Thyroid gland (tissue), 4 donors: ENCODE data around the gene GDF15. TPM values are rescaled to one million over a fixed set of nuclear protein-coding genes. Genes with fewer than 3 reads are reported as not detected.
"Not testable (repeated sequence)": the region's sequence is repeated elsewhere in the genome, so short reads cannot be mapped to it uniquely, and the experiment has no call there.

Source experiments
- DNase-seq, 2 donors: peaks; one replicate each; pipeline ENCODE4 v3.0.0-alpha.2; 2019
- H3K27ac ChIP-seq, 3 donors: fragments of 200-600 bp; sonication (generic); 1 replicate in 2 of 3; 2 replicates in 1 of 3; pipeline ENCODE4 v1.5.1; 2016 to 2019; ENCODE audit warnings: mild to moderate bottlenecking in 1 of 3, moderate library complexity in 1 of 3
- H3K27me3 ChIP-seq: fragments of 200-600 bp; sonication (generic); one replicate; pipeline ENCODE4 v1.5.1; 2019
- H3K36me3 ChIP-seq, 2 donors: fragments of 200-600 bp; sonication (generic); one replicate each; pipeline ENCODE4 v1.5.1; 2016 to 2019
- H3K4me1 ChIP-seq, 2 donors: fragments of 200-600 bp; sonication (generic); one replicate each; pipeline ENCODE4 v1.5.1; 2017 to 2019
- H3K4me3 ChIP-seq, 3 donors: fragments of 200-600 bp; sonication (generic); replicated peaks in 1 of 3; 1 replicate in 2 of 3; 2 replicates in 1 of 3; pipeline ENCODE4 v1.5.1; 2016; ENCODE audit warnings: mild to moderate bottlenecking in 1 of 3
- H3K9me3 ChIP-seq: fragments of 200-600 bp; sonication (generic); one replicate; pipeline ENCODE4 v1.5.1; 2017
- POLR2A ChIP-seq, 2 donors: fragments of 450-650 bp; IDR thresholded peaks; one replicate each; pipeline ENCODE4 v1.6.1; 2017; ENCODE audit warnings: antibody characterized with exemption in 2 of 2, mild to moderate bottlenecking in 2 of 2, moderate library complexity in 1 of 2
- WGBS, 2 donors: methylation state at CpG; one replicate each; pipeline ENCODE4 v1.1.5; 2017; 5-methylcytosine and 5-hydroxymethylcytosine counted together
- intact Hi-C: fragments of 100-400 bp; cut with DNase I; formaldehyde crosslinking; loops from one replicate; pipeline ENCODE4 v1.15.1; 2023
- total RNA-seq, 4 donors: library from RNA; depleted of rRNA; stranded (reverse); fragments of >200 nt; gene quantifications; one replicate each; pipeline ENCODE4 v1.2.3, GENCODE V29; 2016
- TF ChIP-seq, protein P1 (sequence below), 6 experiments: fragments of 200-600 bp in 3 of 6; fragments of 450-650 bp in 3 of 6; sonication (generic) in 3 of 6; IDR thresholded peaks; one replicate each; pipeline ENCODE4 v1.5.1; 2016 to 2019; ENCODE audit warnings: antibody characterized with exemption in 6 of 6, mild to moderate bottlenecking in 2 of 6, inconsistent platforms in 1 of 6, moderate library complexity in 1 of 6

GDF15 gene
- total RNA-seq, 4 donors from 2014 or later = 3.7 to 9.9 (median 5.1) TPM; not detected in 1

DNA sequence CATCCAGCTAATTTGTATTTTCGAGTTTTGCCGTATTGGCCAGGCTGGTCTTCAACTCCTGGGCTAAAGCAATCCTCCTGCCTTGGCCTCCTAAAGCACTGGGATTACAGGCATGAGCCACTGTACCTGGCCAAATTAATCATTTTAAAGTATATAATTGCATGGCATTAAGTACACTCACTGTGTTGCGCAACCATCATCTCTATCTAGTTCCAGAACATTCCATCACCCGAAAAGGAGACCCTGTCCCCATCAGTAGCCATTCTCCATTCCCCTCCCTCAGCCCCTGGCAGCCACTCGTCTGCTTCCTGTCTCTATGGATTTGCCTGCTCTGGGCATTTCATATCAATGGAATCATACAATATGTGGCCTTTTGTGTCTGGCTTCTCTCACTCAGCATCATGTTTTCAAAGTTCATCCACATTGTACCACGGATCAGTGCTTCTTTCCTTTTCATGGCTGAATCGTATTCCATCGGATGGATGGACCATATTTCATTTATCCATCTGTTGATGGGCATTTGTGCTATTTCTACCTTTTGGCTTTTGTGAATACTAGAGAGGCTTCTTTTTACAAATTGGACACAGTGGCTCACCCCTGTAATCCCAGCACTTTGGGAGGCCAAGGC lies 32.5 kb upstream of the GDF15 start:
- intact Hi-C loops = loop anchor here (5.0 kb wide), 1 partner anchor 59 kb away; no protein-coding TSS in a partner anchor
- no peaks in the 10 kb centered on the region for H3K27me3 ChIP-seq
- no peak overlapping the region for H3K27ac ChIP-seq
- TF ChIP-seq POLR2A (IDR thresholded peaks at IDR 0.05) = no peak
- TF ChIP-seq, protein P1, sequence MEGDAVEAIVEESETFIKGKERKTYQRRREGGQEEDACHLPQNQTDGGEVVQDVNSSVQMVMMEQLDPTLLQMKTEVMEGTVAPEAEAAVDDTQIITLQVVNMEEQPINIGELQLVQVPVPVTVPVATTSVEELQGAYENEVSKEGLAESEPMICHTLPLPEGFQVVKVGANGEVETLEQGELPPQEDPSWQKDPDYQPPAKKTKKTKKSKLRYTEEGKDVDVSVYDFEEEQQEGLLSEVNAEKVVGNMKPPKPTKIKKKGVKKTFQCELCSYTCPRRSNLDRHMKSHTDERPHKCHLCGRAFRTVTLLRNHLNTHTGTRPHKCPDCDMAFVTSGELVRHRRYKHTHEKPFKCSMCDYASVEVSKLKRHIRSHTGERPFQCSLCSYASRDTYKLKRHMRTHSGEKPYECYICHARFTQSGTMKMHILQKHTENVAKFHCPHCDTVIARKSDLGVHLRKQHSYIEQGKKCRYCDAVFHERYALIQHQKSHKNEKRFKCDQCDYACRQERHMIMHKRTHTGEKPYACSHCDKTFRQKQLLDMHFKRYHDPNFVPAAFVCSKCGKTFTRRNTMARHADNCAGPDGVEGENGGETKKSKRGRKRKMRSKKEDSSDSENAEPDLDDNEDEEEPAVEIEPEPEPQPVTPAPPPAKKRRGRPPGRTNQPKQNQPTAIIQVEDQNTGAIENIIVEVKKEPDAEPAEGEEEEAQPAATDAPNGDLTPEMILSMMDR (IDR thresholded peaks at IDR 0.05) = no peak
- no peak overlapping the region for H3K4me3 ChIP-seq
- WGBS, 2 donors = 97 to 98% methylated on average over 8 of the region's 8 CpGs
- H3K4me1 ChIP-seq = no peaks in the 10 kb centered on the region
- no peaks in the 10 kb centered on the region for H3K9me3 ChIP-seq
- DNase-seq = no peak
- H3K36me3 ChIP-seq = peaks cover 21 to 22% of the 10 kb centered on the region in 2 donors

DNA sequence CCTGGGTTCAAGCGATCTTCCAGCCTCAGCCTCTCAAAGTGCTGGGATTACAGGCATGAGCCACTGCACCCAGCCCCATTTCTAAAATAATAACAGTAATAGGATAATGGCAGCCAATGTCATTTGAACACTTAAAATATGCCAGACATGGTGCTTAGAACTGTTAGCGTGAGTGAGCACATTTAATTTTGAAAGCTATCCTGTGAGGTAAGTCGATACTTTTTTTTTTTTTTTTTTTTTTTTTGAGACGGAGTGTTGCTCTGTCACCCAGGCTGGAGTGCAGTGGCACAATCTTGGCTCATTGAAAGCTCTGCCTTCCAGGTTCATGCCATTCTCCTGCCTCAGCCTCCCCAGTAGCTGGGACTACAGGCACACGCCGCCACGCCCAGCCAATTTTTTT lies 31.2 kb upstream of the GDF15 start:
- H3K27me3 ChIP-seq, H3K9me3 ChIP-seq, DNase-seq, H3K4me3 ChIP-seq, H3K4me1 ChIP-seq, H3K27ac ChIP-seq: not testable (repeated sequence)
- intact Hi-C loops = loop anchor here (5.0 kb wide), 1 partner anchor 58 kb away; no protein-coding TSS in a partner anchor
- H3K36me3 ChIP-seq = peaks cover 21 to 22% of the 10 kb centered on the region in 2 donors
- 95 to 97% methylated on average over 7 of the region's 7 CpGs for WGBS, 2 donors

DNA sequence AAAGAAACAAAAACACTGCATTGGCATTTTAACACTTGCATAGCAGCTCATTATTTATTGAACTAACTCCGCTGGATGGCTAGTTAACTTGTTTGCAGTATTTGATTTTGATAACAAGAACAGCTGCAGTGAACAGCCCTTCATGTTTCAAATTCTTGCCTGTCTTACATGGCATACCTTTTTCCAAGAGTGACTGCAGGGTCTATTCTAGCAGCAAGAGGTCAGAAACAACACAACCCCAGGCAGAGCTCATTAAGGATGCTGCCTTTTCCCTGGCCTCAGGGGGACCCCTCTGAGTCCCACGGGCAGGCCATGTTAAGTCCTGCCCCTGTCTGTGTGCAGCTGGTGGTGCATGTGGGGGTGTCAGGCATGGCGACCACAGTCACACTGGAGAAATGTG lies 28.9 kb upstream of the GDF15 start:
- Histone ChIP-seq H3K27me3 (no peaks in the 10 kb centered on the region), H3K4me3 (no peak overlapping the region), H3K27ac (no peak overlapping the region), H3K4me1 (no peaks in the 10 kb centered on the region), H3K36me3 (peaks cover 22 to 27% of the 10 kb centered on the region in 2 donors), H3K9me3 (no peaks in the 10 kb centered on the region)
- intact Hi-C loops = no loop called here
- TF ChIP-seq POLR2A (IDR thresholded peaks at IDR 0.05) = no peak
- TF ChIP-seq, protein P1 (IDR thresholded peaks at IDR 0.05) = no peak
- WGBS, 2 donors = 87 to 96% methylated on average over 3 of the region's 3 CpGs
- DNase-seq = no peak

DNA sequence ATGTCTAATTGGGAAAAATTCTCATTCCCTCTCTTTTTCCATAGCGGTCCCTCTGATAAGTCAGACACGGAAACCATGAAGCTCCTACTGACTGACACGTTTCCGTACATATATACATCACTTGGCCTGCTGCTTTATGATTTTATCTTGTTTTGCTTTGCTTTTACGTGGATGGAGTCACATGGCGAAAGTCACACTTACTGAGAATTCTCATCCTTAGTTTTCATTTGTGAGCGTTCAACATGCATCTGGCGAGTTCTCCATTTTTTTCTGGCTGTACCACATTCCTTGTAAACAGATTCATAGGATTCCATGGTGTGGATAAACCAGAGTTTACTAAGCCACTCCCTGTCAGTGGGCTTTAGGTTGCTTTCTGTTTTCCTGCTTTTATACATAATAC lies 24.3 kb upstream of the GDF15 start:
- TF ChIP-seq, protein P1 (IDR thresholded peaks at IDR 0.05) = no peak
- TF ChIP-seq POLR2A (IDR thresholded peaks at IDR 0.05) = no peak
- Histone ChIP-seq H3K9me3 (no peaks in the 10 kb centered on the region), H3K27me3 (no peaks in the 10 kb centered on the region), H3K36me3 (peaks cover 12 to 19% of the 10 kb centered on the region in 2 donors), H3K4me1 (peaks cover 11 to 24% of the 10 kb centered on the region in 2 donors), H3K27ac (no peak overlapping the region), H3K4me3 (no peak overlapping the region)
- DNase-seq = no peak
- WGBS, 2 donors = 96 to 98% methylated on average over 8 of the region's 8 CpGs
- intact Hi-C loops = no loop called here

DNA sequence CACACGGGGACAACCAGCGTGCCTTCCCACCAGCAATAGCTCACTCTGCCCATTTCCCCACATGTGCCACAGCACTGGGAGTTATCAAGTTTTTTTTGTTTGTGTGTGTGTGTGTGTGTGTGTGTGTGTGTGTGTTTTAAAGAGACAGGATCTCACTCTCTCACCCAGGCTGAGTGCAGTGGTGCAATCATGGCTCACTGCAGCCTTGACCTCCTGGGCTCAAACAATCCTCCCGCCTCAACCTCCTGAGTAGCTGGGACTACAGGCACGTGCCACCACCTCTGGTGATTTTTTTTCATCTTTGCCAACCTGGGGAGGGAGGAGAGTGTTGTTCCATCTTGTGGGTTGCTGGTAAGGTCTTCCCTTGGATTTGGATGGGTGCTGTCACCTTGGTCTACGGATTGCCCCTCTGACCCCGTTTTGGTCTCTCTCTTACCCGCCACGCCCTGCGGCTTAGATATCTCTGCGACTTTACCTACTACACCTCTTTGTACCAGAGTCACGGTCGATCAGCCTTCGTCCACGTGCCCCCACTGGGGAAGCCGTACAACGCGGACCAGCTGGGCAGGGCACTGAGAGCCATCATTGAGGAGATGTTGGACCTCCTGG lies 22.9 kb upstream of the GDF15 start:
- intact Hi-C loops = no loop called here
- TF ChIP-seq, protein P1 (IDR thresholded peaks at IDR 0.05) = no peak
- TF ChIP-seq POLR2A (IDR thresholded peaks at IDR 0.05) = no peak
- no peak for DNase-seq
- Histone ChIP-seq H3K27ac (peak overlapping the region in 2 of 3 donors; percentile 95 to 97), H3K4me1 (peaks cover 11 to 24% of the 10 kb centered on the region in 2 donors), H3K36me3 (peaks cover 0 to 6% of the 10 kb centered on the region in 2 donors), H3K9me3 (no peaks in the 10 kb centered on the region), H3K27me3 (no peaks in the 10 kb centered on the region), H3K4me3 (no peak overlapping the region)
- 93 to 98% methylated on average over 17 of the region's 17 CpGs for WGBS, 2 donors
